Measurements from ENCODE around the gene CLEC4D.
"Not testable (repeated sequence)": the region's sequence is repeated elsewhere in the genome, so short reads cannot be mapped to it uniquely, and the experiment has no call there.

Gene CLEC4D

DNA sequence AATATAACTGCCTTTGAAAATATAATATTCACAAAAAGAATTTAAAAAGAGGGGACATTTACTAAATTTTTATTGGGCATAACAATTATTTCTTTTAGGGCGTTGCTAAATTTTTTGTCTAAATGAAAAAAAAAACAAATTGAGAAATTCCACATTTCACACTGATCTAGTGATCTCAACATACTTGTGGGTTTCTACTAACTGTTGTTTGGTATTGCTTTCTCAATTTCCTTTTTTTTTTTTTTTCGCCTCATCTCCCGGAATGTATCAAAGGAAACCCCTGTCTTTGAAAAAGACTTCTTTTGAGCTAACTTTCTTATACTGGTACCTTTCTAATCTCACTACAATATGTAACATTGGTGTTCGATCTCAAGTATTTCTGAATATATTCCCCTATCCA, at the start of gene CLEC4D:
Gene CLEC4D, plus strand, starts transcription at position 248 of the 400 bp plus-strand sequence. CDS start 230 bp downstream, outside the sequence.
- DNase-seq (ENCODE audit: low spot score): no peak

DNA sequence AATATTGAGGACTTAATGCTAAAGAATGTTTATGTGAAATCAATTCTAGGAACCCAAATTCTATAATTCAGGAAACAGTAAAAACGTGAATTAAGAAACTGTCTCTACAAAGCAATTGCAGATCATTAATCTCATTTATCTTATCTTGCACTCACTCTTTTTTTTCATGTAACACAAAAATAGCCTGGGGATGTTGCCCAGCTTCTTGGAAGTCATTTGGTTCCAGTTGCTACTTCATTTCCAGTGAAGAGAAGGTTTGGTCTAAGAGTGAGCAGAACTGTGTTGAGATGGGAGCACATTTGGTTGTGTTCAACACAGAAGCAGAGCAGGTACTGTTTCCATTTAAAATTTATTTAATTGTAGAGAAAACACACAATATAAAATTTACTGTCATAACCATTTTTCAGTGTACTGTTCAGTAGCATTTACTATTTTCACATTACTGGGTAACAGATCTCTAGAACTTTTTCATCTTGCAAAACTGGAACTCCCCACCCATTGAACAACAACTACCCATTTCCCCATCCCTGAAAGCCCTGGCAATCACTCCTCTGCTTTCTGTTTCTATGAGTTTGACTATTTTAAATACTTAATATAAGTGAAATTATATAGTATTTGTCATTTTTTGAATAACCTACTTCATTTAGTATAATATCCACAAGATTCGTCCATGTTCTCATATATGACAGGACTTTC, 47.9 kb upstream of the CLEC4D start:
- no peak for DNase-seq (ENCODE audit: low spot score)

DNA sequence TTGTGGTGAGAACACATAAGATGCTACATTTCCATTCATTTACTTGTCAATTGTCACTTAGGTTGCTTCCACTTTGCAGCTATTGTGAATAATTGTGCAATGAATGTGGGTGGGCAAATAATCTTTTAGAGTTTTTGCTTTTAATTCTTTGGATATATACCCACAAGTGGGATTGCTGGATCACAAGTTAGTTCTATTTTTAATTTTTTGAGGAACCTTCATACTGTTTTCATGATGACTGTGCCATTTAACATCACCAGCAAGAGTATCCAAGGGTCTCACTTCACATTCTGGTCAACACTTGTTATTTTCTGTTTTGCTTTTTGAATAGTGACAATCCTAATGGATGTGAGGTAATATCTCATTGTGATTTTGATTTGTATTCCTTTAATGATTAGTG, 47.1 kb upstream of the CLEC4D start:
- no peak for DNase-seq (ENCODE audit: low spot score)

DNA sequence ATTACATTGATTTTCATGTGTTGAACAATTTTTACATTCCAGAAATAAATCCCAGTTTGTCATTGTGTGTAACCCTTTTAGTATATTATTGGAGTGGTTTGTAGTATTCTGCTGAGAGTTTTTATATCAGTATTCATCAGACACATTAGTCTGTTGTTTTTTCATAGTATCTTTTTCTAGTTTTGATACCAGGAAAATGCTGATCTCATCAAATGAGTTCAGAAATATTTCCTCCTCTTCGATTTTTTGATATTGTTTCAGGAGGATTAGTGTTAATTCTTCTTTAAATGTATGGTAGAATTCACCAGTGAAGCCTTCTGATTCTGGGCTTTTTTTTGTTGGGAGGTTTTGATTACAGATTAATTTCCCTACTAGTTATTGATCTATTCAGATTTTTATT, 42.2 kb upstream of the CLEC4D start:
- DNase-seq (ENCODE audit: low spot score): no peak

DNA sequence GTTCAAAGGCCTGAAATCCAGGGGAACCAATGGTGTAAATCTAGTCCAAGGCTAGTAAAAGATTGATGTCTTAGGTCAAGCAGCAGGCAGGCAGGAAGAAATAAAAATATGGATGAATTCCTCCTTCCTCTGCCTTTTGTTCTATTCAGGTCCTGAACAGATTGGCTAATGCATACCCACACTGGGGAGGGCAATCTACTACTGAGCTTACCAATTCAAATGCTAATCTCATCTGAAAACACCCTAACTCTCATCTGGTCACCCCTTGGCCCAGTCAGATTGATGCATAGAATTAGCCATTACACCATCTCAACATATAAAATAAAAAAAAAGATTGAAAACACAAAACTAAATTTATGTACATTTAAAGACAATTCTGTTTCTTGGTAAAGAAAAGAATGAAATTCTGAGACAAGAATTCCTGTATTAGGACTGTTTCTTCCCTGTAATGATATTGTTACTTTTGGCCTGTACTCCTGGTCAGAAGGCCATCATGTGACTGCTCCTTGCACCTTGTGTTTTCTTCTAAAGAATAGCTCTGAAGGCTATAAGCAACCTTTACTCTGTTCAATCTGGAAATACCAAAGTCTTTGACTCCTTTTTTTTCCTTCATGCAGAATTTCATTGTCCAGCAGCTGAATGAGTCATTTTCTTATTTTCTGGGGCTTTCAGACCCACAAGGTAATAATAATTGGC, 37.6 kb upstream of the CLEC4D start:
- DNase-seq (ENCODE audit: low spot score): no peak

DNA sequence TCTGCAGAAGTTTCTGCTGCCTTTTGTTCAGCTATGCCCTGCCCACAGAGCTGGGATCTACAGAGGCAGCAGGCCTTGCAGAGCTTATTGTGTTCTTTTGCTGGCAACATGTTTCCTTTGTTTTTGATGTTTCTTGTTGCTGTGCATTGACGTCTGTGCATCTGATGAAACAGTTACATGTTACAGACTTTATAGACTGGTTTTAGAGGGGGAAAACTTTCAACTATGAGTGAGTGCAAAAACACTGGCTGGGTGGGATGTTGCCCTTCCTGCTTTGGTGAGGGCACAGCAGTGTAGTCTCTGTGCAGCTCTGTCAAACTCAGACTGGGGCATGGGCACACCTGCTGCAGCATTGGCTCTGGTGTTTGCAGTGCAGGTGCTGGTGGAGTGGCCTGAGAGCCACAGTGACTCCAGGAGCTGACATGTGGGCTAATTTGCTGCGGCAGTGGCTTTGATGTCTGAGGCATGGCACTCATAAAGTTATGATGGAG, 30.7 kb upstream of the CLEC4D start:
- DNase-seq (ENCODE audit: low spot score): no peak

DNA sequence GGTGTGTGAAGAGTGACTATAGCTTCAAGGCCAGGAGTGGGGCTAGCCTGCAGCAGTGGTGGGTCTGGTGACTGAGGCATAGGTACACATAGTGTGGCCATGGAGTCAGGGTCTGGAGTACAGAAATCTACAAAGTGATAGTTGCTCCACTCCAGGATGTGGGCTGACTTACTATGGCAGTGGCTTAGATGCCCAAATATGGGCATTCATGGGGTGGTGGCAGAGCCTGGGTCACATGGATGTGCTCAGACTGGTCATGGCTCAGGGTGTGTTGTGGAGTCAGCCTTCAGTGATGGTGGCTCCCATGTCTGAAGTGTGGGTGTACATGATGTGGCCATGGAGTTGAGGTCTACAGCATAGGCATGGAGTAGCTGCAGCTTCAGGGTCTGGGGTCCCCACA, 30.2 kb upstream of the CLEC4D start:
- DNase-seq (ENCODE audit: low spot score): no peak

DNA sequence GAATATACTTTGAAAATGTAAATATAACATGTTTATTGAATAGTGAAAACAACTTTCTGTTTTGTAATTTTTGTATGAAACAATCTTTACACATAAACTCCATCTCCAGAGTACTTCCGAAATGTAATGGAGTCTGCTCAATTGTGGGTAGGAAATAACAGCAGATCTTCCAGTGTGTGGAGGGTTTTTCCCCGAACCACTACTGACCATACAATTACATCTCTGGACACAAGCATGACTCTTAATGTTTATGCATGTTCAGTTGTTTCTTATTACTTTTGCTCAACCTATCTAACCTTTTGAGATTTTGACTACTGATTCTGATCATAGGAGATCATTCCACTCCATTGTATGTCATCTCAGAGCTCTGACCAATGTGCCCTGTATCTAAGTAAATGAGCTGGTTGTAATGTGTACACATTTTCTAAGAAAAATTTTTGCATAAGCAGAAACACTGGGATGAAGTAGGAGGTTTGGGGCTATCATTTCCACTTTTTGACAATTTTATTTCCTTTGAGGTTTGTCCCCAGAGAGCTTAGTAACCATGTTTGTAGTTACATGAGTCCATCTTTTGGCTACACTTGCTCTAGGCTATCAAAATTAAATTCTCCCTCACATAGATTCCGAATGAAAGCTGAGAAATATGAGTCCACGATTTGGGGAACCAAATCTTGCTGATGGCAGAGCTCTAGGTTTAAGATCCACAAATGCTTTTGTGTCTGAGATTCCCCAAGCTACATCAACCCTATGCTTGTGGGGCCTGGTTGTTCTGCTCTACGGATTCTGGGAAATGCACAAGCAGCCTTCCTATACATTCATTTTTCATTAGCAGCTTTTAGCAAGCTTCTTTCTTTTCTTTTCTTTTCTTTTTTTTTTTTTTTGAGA, 21.4 kb upstream of the CLEC4D start:
- DNase-seq (ENCODE audit: low spot score): peak; percentile 0

DNA sequence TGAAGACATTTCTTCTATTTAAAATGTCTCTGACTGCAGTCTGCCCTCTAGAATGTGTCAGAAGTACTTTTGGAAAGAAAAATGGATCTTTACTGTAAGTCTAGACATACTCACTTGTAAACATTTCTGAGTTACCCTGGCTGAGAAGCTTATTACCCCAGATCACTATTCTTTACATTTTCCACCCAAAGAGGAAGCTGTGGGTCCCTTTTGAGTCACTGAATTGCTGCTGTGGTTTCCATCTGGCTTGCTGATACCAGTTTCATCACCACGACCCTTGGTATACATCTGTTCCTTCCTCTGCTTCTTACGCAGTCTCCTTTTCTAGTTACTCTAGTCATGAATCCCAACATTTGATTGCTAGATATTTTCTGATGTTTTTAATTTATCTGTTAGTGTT, 20.2 kb upstream of the CLEC4D start:
- peak; percentile 86 for DNase-seq (ENCODE audit: low spot score)

DNA sequence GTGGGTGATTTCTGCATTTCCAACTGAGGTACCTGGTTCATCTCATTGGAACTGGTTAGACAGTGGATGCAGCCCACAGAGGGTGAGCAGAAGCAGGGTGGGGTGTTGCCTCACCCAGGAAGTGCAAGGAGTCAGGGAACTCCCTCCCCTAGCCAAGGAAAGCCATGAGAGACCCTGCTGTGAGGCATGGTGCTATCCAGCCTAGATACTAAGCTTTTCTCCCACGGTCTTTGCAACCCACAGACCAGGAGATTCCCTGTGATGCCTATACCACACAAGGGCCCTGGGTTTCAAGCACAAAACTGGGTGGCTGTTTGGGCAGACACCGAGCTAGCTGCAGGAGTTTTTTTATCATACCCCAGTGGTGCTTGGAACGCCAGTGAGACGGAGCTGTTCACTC, 17.6 kb upstream of the CLEC4D start:
- not testable (repeated sequence) for DNase-seq (ENCODE audit: low spot score)

DNA sequence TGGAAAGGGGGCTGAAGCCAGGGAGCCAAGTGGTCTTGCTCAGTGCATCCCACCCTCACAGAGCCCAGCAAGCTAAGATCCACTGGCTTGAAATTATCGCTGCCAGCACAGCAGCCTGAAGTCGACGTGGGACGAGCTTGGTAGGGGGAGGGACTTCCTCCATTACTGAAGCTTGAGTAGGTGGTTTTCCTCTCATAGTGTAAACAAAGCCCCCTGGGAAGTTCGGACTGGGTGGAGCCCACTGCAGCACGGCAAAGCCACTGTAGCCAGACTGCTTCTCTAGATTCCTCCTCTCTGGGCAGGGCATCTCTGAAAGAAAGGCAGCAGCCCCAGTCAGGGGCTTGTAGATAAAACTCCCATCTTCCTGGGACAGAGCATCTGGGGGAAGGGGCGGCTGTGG, 17.2 kb upstream of the CLEC4D start:
- DNase-seq (ENCODE audit: low spot score): not testable (repeated sequence)

DNA sequence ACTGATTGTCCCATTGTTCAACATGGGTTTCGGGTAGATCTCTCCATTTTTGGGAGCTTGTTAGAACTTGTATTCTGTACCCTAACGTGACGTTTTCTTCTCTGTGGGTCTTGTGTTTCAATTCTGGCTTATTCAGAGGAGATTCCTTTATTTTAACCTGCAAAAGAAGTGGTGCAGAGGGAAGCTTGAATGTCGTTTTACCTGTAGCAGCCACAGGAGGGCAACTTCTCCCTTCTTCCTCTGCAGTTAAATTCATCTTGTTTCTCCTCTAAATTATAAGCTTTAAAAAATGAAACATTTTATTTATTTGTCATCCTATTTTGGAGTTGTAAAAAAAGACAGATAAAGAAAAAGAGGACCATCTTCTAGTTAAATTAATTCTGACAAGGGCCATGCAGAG, 13.7 kb upstream of the CLEC4D start:
- no peak for DNase-seq (ENCODE audit: low spot score)

DNA sequence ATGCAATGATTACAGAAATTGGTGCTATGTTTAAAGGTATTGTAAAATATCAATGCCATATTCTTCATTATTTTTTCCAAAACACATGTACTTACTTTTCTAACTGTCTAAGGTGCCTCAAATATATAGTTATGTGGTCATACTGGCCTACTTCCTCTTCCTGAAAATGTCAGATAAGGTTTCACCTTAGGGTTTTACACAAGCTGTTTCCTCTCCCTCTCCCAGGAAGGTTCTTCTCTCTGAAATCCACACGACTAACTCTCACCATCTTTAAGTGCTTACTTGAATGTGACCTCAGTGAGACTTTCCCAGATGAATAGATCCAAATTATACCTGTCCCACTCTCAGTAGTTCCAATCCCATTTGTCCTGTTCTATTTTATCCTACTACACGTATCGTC, 11.6 kb upstream of the CLEC4D start:
- DNase-seq (ENCODE audit: low spot score): no peak

DNA sequence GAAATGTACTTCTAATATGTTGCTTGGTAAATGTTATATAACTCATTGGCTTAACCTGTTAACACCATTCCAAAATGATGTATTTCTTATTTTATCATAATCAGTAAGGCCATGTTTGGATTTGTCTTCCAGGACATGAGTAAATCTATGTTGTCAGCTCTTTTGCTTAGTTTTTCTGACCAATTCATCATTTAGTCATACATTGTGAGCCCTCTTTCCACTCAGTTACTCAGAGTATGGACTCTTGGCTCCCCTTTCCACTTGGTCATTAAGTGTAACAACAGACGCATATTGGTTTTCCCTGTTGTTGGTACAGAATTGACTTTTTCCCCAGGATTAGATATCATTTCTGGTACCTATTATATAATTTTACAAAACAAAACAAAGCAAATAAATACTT, 9.0 kb upstream of the CLEC4D start:
- DNase-seq (ENCODE audit: low spot score): no peak

DNA sequence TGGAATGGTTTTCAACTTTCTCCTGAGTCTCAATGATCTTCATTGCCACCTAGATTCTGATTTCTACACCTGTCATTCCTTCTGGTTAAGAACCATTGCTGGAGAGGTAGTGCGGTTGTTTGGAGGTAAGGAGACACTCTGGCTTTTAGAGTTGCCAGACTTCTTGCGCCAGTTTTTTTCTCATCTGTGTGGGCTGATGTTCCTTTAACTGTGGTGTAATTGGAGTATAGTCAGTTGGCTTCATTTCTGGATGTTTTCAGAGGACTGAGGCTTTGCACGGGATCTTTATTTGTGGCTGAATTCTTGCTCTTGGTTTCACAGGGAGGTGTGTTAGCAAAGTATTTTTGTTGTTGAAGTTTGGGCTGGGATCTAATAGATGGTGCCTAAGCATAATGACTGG, 5.7 kb upstream of the CLEC4D start:
- DNase-seq (ENCODE audit: low spot score): no peak

DNA sequence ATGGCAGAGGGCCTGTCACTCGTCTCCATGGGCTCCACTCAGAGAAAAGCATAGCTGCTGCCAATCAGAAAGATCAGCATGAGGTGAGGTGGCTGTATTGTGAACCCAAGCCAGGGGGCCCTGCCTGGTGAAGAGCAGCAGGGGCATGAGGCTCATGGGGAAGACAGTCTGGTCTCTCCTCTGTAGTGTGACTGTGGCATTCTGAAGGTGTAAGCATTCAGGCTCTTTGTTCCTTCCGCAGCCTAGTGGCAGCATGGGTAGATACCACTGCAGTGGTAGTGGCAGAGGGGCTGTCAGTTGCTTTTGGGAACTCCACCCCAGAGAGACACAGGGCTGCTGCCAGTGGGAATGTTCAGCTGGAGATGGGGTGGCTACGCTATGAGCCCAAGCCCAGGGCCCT, 5.1 kb upstream of the CLEC4D start:
- no peak for DNase-seq (ENCODE audit: low spot score)

DNA sequence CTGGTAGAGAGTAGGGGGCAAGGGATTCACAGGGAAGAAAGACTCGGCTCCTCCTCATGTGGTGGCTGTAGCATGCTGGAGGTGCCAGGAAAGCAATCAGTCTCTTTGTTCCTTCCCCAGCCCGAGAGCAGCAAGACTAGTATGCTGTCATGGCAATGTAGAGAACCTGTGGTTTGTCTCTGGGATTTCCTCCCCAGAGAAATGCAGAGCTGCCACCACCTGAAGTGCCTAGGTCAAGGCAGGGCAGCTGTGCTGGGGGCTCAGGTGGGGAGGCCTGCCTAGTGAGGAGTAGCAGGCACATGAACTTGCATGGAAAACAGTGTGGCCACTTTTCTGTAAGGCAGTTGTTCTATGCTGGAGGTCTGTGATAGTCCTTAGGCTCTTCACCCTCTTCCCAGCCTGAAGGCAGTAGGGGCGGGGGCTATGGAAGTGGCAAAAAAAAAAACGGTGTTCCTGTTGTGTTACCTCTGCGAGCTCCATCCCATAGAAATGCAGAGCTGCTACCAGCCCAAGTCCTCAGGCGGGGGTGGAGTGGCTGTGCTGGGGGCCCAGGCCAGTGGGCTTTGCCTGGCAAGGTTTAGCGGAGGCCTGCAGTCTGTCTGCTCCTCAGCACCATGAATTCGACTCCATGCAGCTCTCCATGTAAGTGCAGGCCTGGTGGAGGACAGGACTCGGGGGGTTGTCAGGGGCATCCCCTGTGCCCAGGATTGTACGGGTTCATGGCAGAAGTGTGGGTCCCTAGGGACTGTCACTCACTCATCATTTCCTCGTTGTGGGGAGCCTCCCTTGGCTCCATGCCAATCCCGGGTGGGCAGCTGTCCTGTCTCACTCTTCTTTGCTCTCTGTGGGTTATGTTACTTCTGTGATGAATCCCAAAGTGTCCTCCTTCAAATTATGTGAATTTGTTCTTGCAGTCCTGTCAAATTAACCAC, 4.1 kb upstream of the CLEC4D start:
- DNase-seq (ENCODE audit: low spot score): no peak

DNA sequence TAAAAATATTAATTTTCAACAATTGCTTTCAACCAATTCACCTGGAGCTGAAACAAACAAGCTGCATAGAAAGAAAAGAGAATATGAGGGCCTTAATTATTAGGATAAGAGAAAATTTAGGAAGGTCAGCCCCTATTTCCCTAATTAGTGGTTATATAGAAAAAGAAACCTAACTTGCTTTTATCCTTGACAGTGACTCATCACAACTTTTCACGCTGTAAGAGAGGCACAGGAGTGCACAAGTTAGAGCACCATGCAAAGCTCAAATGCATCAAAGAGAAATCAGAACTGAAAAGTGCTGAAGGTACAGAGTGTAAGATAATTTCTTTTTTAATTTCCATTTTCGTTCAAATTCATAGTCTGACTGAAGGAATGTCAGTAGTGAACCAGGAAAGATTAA, 4.7 kb downstream of the CLEC4D start:
- DNase-seq (ENCODE audit: low spot score): no peak

DNA sequence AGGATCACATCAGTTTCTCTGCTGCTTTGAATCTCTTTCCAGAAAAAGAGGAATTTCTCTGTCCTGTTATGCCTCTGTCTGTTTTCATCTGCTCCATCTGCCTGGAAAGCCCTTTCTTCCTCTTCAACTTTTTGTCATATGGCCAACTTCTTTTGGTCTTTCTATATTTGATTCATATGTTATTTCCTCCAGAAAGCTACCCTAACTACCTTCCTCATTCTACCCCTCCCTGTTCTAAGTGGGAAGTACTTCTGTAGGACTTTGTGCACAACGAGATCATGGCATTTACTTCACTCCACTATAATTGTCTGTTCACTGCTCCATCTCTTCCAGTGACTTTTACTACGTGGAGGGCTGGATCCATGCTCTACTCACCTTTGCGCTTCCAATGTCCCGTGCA, 5.9 kb downstream of the CLEC4D start:
- DNase-seq (ENCODE audit: low spot score): no peak

DNA sequence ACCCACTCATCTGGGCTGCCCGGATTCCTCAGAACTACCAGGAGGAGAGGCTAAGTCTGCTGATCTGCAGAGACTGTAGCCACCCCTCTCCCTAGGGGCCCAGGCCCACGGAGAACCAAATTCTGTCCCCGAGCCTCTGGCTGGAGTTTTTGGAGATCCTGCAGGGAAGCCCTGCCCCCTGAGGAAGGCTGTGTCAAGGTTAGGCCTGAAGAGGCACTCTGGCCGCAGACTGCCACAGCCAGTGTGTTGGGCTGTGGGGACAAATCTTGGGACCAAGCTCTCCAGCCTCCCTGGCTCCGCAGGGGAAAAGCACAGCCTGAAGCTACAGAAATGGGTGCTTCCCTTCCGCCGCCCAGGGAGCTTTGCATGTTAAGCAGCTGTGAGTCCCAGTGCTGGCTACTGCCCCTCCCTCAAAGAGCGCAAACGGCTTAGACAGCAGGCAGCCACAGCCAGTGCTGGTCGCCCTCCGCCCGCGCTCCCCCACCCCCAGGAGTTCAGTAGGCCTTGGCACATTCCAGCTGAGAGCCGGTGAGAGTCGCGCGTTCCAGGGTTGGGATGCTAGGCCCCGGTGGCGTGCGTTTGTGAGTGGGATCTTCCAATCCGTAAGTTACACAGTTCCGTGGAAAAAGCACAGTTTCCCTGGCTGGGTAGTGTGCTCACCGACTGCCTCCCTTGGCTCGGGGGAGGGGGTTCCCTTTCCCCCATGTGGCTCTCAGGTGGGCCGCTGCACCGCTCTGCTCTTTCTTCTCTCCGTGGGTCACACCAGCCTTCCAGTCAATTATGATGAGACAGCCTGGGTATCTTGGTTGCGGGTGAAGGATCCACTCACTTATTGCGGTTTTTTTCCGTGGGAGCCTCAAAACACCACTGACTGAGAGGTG, 14.2 kb downstream of the CLEC4D start:
- no peak for DNase-seq (ENCODE audit: low spot score)

DNA sequence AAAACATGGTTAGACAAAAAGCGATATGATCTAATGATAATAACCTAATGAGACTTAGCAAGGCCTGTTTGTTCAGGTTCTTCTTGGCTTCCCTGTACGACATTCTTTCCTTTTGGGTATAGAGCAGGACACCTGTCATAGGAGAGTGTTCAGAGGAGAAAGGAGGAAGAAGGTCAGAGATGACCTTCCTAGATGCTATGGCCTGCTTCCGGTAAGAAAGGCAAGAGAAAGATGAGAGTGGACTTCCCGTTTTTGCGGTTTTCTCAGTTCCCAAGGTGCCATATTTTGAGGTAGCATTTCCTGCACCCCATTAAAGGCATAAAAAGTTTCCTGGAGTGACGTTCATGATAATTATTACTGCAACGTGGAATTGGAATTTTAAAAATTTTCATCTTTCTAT, 18.7 kb downstream of the CLEC4D start:
- no peak for DNase-seq (ENCODE audit: low spot score)
